Measurements from ENCODE around the gene SPTSSA.

Gene SPTSSA

DNA sequence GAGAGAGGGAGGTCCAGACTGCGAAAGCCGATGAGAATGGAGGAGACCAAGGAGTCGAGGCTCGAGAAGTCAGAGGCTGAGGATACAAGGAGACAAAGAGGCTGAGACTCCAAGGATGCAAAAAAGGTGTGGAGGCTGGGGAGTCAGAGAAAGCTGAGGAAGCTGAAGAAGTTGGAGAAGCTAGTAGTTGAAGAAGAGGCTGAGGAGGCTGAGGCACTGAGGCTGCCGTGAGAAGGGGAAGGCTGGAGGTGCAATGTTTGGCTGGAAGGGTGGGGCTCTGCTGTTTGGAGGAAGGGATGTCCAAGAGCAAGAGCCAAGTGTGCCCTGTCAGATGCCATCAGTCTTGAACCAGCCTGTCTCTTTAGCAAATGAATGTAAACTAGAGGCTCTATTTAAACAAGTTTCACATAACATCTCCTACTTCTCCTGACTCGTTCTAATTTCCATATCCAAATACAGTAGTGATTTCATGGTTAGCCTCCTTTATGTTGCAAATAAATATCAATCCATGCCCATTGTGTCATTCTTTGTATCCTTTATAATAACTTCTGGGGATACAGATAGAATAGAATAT, 10.8 kb upstream of the SPTSSA start:
- no peak overlapping the region for H3K4me3 ChIP-seq (replicated peaks; ENCODE audit: low read depth, low read length)
- no peak for TF ChIP-seq CTCF (IDR thresholded peaks at IDR 0.05; ENCODE audit: low read depth, low read length, missing control alignments)
- DNase-seq (ENCODE audit: extremely low read depth, low read depth) = no peak

DNA sequence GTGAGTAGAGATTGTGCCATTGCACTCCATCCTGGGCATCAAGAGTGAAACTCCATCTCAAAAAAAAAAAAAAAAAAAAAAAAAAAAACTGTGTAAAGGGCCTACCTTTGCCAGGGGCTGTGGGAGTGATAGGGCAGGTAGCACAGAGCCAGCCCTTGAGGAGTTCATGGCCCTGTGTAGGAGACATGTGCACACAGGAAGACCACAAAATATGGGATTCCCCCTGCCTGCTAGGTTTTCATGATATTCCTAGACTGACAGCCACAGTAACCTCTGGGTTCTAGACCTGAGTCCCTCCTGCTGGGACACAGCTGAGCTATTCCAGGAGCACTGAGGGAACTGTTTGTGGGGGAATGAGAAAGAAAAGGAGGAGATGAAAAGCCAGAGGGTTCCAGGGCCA, 8.3 kb upstream of the SPTSSA start:
- no peak overlapping the region for H3K4me3 ChIP-seq (replicated peaks; ENCODE audit: low read depth, low read length)
- no peak for DNase-seq (ENCODE audit: extremely low read depth, low read depth)
- no peak for TF ChIP-seq CTCF (IDR thresholded peaks at IDR 0.05; ENCODE audit: low read depth, low read length, missing control alignments)

DNA sequence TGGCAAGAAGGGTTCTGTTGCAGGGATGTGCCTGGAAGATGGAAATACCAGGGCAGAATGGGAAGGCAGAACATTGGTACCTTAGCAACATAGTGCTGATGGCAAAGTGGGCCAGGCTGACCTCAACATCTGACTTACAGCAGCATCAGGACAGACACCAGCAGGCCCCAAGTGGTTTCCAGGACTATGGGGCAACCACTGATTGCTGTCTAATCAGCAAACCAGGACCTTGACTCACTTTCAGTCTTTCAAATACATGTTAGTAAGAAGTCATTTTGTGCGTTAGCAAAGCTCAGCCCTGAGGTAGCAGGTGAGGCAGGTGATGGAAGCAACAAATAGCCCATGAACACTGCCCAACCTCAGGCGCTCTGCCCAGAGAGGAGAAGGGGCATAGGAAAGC, 4.7 kb upstream of the SPTSSA start:
- H3K4me3 ChIP-seq (replicated peaks; ENCODE audit: low read depth, low read length) = no peak overlapping the region
- DNase-seq (ENCODE audit: extremely low read depth, low read depth) = no peak
- TF ChIP-seq CTCF (IDR thresholded peaks at IDR 0.05; ENCODE audit: low read depth, low read length, missing control alignments) = no peak

- peak; percentile 26 for DNase-seq (ENCODE audit: extremely low read depth, low read depth)
- H3K4me3 ChIP-seq (replicated peaks; ENCODE audit: low read depth, low read length) = no peak overlapping the region
- TF ChIP-seq CTCF (IDR thresholded peaks at IDR 0.05; ENCODE audit: low read depth, low read length, missing control alignments) = no peak
Observed at GRCh38 chr14:34465069-34465859, 3.2 kb upstream of the SPTSSA start.

GRCh38 chr14:34463598-34463961, 1.5 kb upstream of the SPTSSA start:
- DNase-seq (ENCODE audit: extremely low read depth, low read depth) = no peak
- TF ChIP-seq CTCF (IDR thresholded peaks at IDR 0.05; ENCODE audit: low read depth, low read length, missing control alignments) = no peak
- no peak overlapping the region for H3K4me3 ChIP-seq (replicated peaks; ENCODE audit: low read depth, low read length)

GRCh38 chr14:34461334-34462131, 507 bp downstream of the SPTSSA start:
- TF ChIP-seq CTCF (IDR thresholded peaks at IDR 0.05; ENCODE audit: low read depth, low read length, missing control alignments) = no peak
- peak overlapping the region; percentile 75 for H3K4me3 ChIP-seq (replicated peaks; ENCODE audit: low read depth, low read length)
- DNase-seq (ENCODE audit: extremely low read depth, low read depth) = peak; percentile 15

All from HFF-Myc (cell line).